H9 (cell line): ENCODE measurements around the gene GPC6. TPM values are rescaled to one million over a fixed set of nuclear protein-coding genes. Genes with fewer than 3 reads are reported as not detected.

ENCODE experiments used
- DNase-seq: peaks from one replicate; pipeline ENCODE4 v3.0.0-alpha.2; 2017
- H2AFZ ChIP-seq: one replicate; pipeline ENCODE4 v1.6.1; 2013; ENCODE audit warnings: mild to moderate bottlenecking, low read length, control low read depth, moderate library complexity
- H2AK5ac ChIP-seq: 2 replicates; pipeline ENCODE4 v1.6.1; 2013; ENCODE audit warnings: low read length, control low read depth, mixed read lengths; ENCODE audit not compliant: insufficient read length
- H2BK120ac ChIP-seq: one replicate; pipeline ENCODE4 v1.6.1; 2013; ENCODE audit warnings: low read depth, mild to moderate bottlenecking, low read length, control low read depth, inconsistent platforms; ENCODE audit not compliant: poor library complexity, severe bottlenecking
- H2BK12ac ChIP-seq: 2 replicates; pipeline ENCODE4 v1.6.1; 2013; ENCODE audit warnings: low read length, control low read depth, mixed read lengths, low read depth; ENCODE audit not compliant: insufficient read length
- H2BK15ac ChIP-seq: 2 replicates; pipeline ENCODE4 v1.6.1; 2013; ENCODE audit warnings: low read depth, low read length, control low read depth
- H2BK20ac ChIP-seq: one replicate; pipeline ENCODE4 v1.6.1; 2013; ENCODE audit warnings: low read depth, mild to moderate bottlenecking, low read length, control low read depth, inconsistent platforms; ENCODE audit not compliant: poor library complexity, severe bottlenecking
- H2BK5ac ChIP-seq: 2 replicates; pipeline ENCODE4 v1.6.1; 2013; ENCODE audit warnings: low read length, control low read depth, mixed read lengths; ENCODE audit not compliant: insufficient read length
- H3K14ac ChIP-seq: 2 replicates; pipeline ENCODE4 v1.6.1; 2013; ENCODE audit warnings: low read length, control low read depth; ENCODE audit not compliant: insufficient read depth
- H3K18ac ChIP-seq: 2 replicates; pipeline ENCODE4 v1.6.1; 2013; ENCODE audit warnings: low read depth, mild to moderate bottlenecking, mixed read lengths, low read length, control low read depth; ENCODE audit not compliant: insufficient read length
- H3K23ac ChIP-seq: 2 replicates; pipeline ENCODE4 v1.6.1; 2013; ENCODE audit warnings: low read length, control low read depth, mixed read lengths, low read depth; ENCODE audit not compliant: insufficient read length
- H3K23me2 ChIP-seq: 2 replicates; pipeline ENCODE4 v1.6.1; 2013; ENCODE audit warnings: low read depth, mild to moderate bottlenecking, mixed read lengths, low read length, control low read depth; ENCODE audit not compliant: insufficient read length, poor library complexity, severe bottlenecking
- H3K27ac ChIP-seq: 2 replicates; pipeline ENCODE4 v1.5.1; 2013; ENCODE audit warnings: low read length, control low read depth, mixed read lengths, low read depth; ENCODE audit not compliant: insufficient read length
- H3K27me3 ChIP-seq: 2 replicates; pipeline ENCODE4 v1.6.1; 2013; ENCODE audit warnings: low read length, control low read depth, inconsistent platforms; ENCODE audit not compliant: insufficient read depth
- H3K4ac ChIP-seq: 2 replicates; pipeline ENCODE4 v1.6.1; 2013; ENCODE audit warnings: low read depth, mild to moderate bottlenecking, control low read depth, inconsistent platforms, low read length, moderate library complexity
- H3K4me1 ChIP-seq: 2 replicates; pipeline ENCODE4 v1.6.1; 2013; ENCODE audit warnings: low read length, control low read depth, inconsistent platforms; ENCODE audit not compliant: insufficient read depth
- H3K4me2 ChIP-seq: 2 replicates; pipeline ENCODE4 v1.6.1; 2013; ENCODE audit warnings: low read length, control low read depth, mixed read lengths; ENCODE audit not compliant: insufficient read length, insufficient read depth
- H3K56ac ChIP-seq: 2 replicates; pipeline ENCODE4 v1.6.1; 2013; ENCODE audit warnings: low read depth, mild to moderate bottlenecking, mixed read lengths, low read length, control low read depth; ENCODE audit not compliant: insufficient read length
- H3K79me1 ChIP-seq: 2 replicates; pipeline ENCODE4 v1.6.1; 2013; ENCODE audit warnings: low read depth, mild to moderate bottlenecking, moderate library complexity, low read length, control low read depth, inconsistent platforms; ENCODE audit not compliant: insufficient read depth, poor library complexity, severe bottlenecking
- H3K79me2 ChIP-seq: 2 replicates; pipeline ENCODE4 v1.6.1; 2013; ENCODE audit warnings: low read length, control low read depth, inconsistent platforms; ENCODE audit not compliant: insufficient read depth
- H3K9ac ChIP-seq: 2 replicates; pipeline ENCODE4 v1.6.1; 2013; ENCODE audit warnings: low read length, control low read depth, mixed read lengths; ENCODE audit not compliant: insufficient read length; ENCODE audit errors: extremely low read depth
- H3K9me3 ChIP-seq: one replicate; pipeline ENCODE4 v1.6.1; 2013; ENCODE audit warnings: low read depth, low read length, inconsistent platforms; ENCODE audit not compliant: control insufficient read depth
- H3T11ph ChIP-seq: one replicate; pipeline ENCODE4 v1.6.1; 2013; ENCODE audit warnings: mild to moderate bottlenecking, low read length, control low read depth, inconsistent platforms
- H4K20me1 ChIP-seq: one replicate; pipeline ENCODE4 v1.6.1; 2013; ENCODE audit not compliant: control insufficient read depth, insufficient read length, insufficient read depth
- H4K5ac ChIP-seq: 2 replicates; pipeline ENCODE4 v1.6.1; 2013; ENCODE audit warnings: low read depth, mild to moderate bottlenecking, mixed read lengths, low read length, control low read depth; ENCODE audit not compliant: insufficient read length
- H4K8ac ChIP-seq: replicated peaks from 2 replicates; pipeline ENCODE4 v1.6.1; 2013; ENCODE audit warnings: low read length, control low read depth, mixed read lengths, low read depth; ENCODE audit not compliant: insufficient read length
- H4K91ac ChIP-seq: 2 replicates; pipeline ENCODE4 v1.6.1; 2013; ENCODE audit warnings: low read depth, mild to moderate bottlenecking, moderate library complexity, mixed read lengths, low read length, control low read depth; ENCODE audit not compliant: insufficient read length
- H3K27ac Mint-ChIP-seq, 3 experiments: 2 replicates in 2 of 3; 3 replicates in 1 of 3; pipeline ENCODE4 v1.8.0; 2020 to 2021; ENCODE audit warnings: mixed read lengths in 3 of 3, mild to moderate bottlenecking in 1 of 3, moderate library complexity in 1 of 3
- H3K27me3 Mint-ChIP-seq: 2 replicates; pipeline ENCODE4 v1.8.0; 2021; ENCODE audit warnings: low read depth, mild to moderate bottlenecking, moderate library complexity, mixed read lengths
- H3K36me3 Mint-ChIP-seq, 3 experiments: 2 replicates in 2 of 3; 3 replicates in 1 of 3; pipeline ENCODE4 v1.8.0; 2020 to 2021; ENCODE audit warnings: low read depth in 3 of 3, mixed read lengths in 3 of 3; ENCODE audit not compliant: insufficient read depth in 1 of 3
- H3K4me1 Mint-ChIP-seq, 2 experiments: 2 replicates each; pipeline ENCODE4 v1.8.0; 2020; ENCODE audit warnings: mixed read lengths in 2 of 2
- H3K4me3 Mint-ChIP-seq, 2 experiments: 2 replicates in 1 of 2; 3 replicates in 1 of 2; pipeline ENCODE4 v1.8.0; 2020 to 2021; ENCODE audit warnings: mild to moderate bottlenecking in 2 of 2, mixed read lengths in 2 of 2, moderate library complexity in 1 of 2
- H3K9me3 Mint-ChIP-seq, 2 experiments: 2 replicates in 1 of 2; 3 replicates in 1 of 2; pipeline ENCODE4 v1.8.0; 2020; ENCODE audit warnings: mild to moderate bottlenecking in 2 of 2, mixed read lengths in 2 of 2, moderate library complexity in 1 of 2
- CTCF ChIP-seq: fragments of 200-600 bp; sonication (generic); conservative IDR thresholded peaks from 3 replicates; pipeline ENCODE4 v1.8.0; 2021; ENCODE audit warnings: antibody characterized with exemption, mild to moderate bottlenecking
- WGBS: extraction: QIAGEN DNeasy Blood & Tissue Kit; methylation state at CpG from one replicate; pipeline ENCODE4 v1.1.7; 2013; ENCODE audit warnings: missing lambda C conversion rate, low lambda C conversion rate, mixed read lengths; ENCODE audit not compliant: insufficient read length; ENCODE audit errors: extremely low coverage; 5-methylcytosine and 5-hydroxymethylcytosine counted together
- total RNA-seq: library from RNA; stranded (reverse); gene quantifications from 2 replicates; pipeline ENCODE4 v1.2.1, GENCODE V29; 2021

The GPC6 gene
- total RNA-seq, 1 experiment from 2014 or later: 15.6 TPM

- Histone ChIP-seq H3K14ac (no peak overlapping the region), H3K4me1 (peaks cover 5% of the 10 kb centered on the region; the same call in 1 of the 2 replicates), H3K4ac (no peak overlapping the region), H2BK15ac (no peak overlapping the region), H3K18ac (no peak overlapping the region), H4K5ac (no peak overlapping the region), H3K23ac (no peak overlapping the region), H3K9me3 (no peaks in the 10 kb centered on the region), H2BK12ac (no peak overlapping the region), H2AFZ (no peak overlapping the region), H2BK120ac (no peak overlapping the region), H4K20me1 (no peaks in the 10 kb centered on the region), H3K27me3 (no peaks in the 10 kb centered on the region), H3K4me2 (no peak overlapping the region), H2AK5ac (no peak overlapping the region), H3K23me2 (no peaks in the 10 kb centered on the region), H3T11ph (no peak overlapping the region), H3K9ac (no peak overlapping the region), H3K27ac (no peak overlapping the region), H4K91ac (no peak overlapping the region), H4K8ac (no peak overlapping the region), H2BK5ac (no peak overlapping the region), H2BK20ac (no peak overlapping the region), H3K79me2 (no peaks in the 10 kb centered on the region), H3K56ac (no peak overlapping the region), H3K79me1 (no peaks in the 10 kb centered on the region)
- no peak overlapping the region for H3K4me3 Mint-ChIP-seq
- peak overlapping the region in 1 of 3 experiments; percentile 14; a peak in 1 of 7 replicates for H3K27ac Mint-ChIP-seq
- H3K36me3 Mint-ChIP-seq: peaks cover 11 to 17% (median 12%) of the 10 kb centered on the region in 3 experiments
- WGBS: no CpG with 5 or more reads among the region's 1 CpG
- no peak for DNase-seq
- no peaks in the 10 kb centered on the region for H3K27me3 Mint-ChIP-seq
- peaks cover 15 to 20% of the 10 kb centered on the region in 2 experiments for H3K4me1 Mint-ChIP-seq
- no peak for TF ChIP-seq CTCF
- peaks cover 14 to 17% of the 10 kb centered on the region in 2 experiments for H3K9me3 Mint-ChIP-seq
Observed at GRCh38 chr13:93700115-93700514, 473.5 kb downstream of the GPC6 start.
